Ammon's horn (tissue), 1 donor: Measurements from ENCODE around the gene ANKRD34A.
"Not testable (repeated sequence)": the region's sequence is repeated elsewhere in the genome, so short reads cannot be mapped to it uniquely, and the experiment has no call there.

Experiments used
- DNase-seq: peaks from one replicate; pipeline ENCODE4 v3.0.0-alpha.2; 2016; ENCODE audit warnings: low spot score

ANKRD34A gene

GRCh38 chr1:145944532-145944931, 19.8 kb downstream of the ANKRD34A start:
- no peak for DNase-seq

DNA sequence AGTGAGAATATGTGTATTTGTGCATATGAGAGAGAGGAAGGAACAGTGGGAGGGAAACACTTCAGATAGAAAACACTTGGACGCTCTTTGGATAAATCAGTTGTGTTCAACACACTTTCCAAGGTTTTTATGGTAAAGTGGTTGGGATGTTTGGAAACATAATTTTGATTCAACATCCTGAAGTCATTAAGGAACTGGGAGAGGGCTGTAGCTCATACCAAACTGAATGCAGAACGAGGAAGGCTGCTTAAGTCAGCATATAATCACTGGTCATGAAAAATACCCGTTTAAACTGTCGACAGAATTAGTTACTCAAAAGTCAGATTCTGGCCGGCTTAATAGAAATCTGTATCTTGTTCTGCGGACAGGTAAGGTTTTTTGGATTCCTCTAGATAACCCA, 21.5 kb downstream of the ANKRD34A start:
- DNase-seq: no peak

- no peak for DNase-seq
Observed at GRCh38 chr1:145942405-145942804, 22.0 kb downstream of the ANKRD34A start.

GRCh38 chr1:145937436-145937835, 26.9 kb downstream of the ANKRD34A start:
- no peak for DNase-seq

GRCh38 chr1:145936247-145936646, 28.1 kb downstream of the ANKRD34A start:
- no peak for DNase-seq

- no peak for DNase-seq
Observed at GRCh38 chr1:145935708-145936107, 28.7 kb downstream of the ANKRD34A start.

- not testable (repeated sequence) for DNase-seq
Observed at GRCh38 chr1:145932522-145933009, 31.8 kb downstream of the ANKRD34A start.

GRCh38 chr1:145927916-145928643, 36.3 kb downstream of the ANKRD34A start:
- no peak for DNase-seq

DNA sequence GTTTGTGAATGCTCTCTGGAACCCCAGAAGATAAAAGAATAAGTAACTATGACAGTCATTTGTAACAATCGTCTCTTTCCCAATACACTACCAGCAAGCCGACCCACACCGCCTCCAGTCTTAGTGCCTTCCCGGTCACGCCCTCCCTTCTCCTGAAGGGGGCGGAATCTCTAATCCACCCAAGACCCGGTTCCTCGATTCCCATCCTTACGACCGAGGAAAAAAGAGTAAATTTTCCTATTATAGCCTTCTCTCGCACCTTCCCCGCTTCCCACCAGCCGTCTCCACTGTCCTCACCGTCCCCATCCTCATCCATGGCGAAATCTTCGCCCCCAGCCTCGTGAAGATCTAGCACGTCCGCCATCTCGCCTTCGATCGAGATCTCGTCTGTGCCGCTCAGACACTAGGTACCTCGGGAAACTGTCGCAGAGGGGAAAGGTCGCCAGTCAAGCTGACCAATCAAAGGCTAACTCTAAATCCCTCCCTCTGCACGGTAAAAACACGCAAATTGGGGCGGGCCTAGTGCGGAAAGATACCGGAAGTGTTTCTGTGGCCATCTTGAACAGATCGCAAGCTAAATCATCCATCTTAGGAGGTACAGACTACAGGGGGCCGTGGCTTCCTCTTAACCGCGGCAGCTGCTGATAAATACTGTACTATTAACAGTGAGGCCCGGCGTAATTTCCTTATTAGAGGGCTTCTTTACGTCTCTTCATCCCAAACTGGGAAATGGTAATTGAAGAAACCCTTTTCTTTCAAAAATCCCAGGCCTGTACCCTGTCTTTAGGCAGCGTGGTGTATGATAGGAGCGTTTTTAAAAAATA, 37.1 kb downstream of the ANKRD34A start, which contains the start of gene RBM8A:
Gene RBM8A (minus strand): TSS at position 422 of the 824 bp plus-strand sequence. CDS start 58 bp downstream, at position 364.
- peak; percentile 99 for DNase-seq

GRCh38 chr1:145926686-145927062, 37.7 kb downstream of the ANKRD34A start:
- no peak for DNase-seq

GRCh38 chr1:145922266-145922665, 42.1 kb downstream of the ANKRD34A start:
- no peak for DNase-seq

DNA sequence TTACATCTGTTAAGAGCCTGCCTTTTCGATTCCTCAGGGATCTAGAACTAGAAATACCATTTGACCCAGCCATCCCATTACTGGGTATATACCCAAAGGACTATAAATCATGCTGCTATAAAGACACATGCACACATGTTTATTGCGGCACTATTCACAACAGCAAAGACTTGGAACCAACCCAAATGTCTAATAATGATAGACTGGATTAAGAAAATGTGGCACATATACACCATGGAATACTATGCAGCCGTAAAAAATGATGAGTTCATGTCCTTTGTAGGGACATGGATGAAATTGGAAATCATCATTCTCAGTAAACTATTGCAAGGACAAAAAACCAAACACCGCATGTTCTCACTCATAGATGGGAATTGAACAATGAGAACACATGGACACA, 44.1 kb downstream of the ANKRD34A start:
- DNase-seq: not testable (repeated sequence)

GRCh38 chr1:145918992-145919939, 45.1 kb downstream of the ANKRD34A start:
- DNase-seq: peak; percentile 40

DNA sequence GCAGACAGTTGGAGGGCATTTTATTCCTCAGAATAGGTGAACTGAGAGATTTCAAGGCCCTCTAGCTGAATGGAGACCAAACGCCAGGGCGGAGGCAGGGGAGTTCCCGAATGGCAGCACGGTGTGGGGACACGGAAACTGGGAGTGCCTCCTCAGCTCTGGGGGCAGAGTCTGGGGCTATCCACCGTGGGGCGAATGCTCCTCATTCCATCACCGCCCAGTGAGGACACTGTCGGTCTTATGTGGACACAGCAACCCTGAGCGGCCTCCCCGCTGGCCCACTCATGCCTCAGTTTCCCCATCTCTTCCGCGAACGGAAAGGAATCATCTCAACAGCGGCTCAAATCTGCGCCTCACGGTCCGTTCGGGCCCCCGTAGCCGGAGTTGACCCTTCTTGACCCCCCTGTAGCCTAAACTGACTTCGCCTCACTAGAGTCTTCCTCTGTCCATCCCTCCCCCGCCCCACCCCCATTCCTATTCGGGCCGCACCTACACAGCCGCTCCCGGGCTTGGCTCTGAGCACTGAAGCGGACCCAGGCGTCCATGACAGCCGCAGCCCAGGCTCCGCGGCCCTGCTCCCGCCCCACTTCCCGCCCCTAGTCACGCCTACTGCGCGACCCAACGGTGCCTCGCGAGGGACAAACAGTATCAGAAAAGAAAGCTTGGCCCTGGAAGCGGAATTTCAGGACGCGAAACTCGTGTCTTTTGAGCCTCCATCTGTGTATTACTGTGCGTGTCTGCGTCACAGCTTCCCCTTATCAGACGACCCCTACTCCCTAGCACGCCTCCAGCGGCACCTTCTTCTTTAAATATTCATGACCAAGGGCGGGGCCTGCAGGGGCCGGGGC, 46.0 kb downstream of the ANKRD34A start, which contains the start of gene PEX11B:
Gene PEX11B (minus strand): TSS at position 574 of the 848 bp plus-strand sequence. CDS start 29 bp downstream, at position 545.
- peak; percentile 93 for DNase-seq

- no peak for DNase-seq
Observed at GRCh38 chr1:145917595-145917994, 46.8 kb downstream of the ANKRD34A start.

DNA sequence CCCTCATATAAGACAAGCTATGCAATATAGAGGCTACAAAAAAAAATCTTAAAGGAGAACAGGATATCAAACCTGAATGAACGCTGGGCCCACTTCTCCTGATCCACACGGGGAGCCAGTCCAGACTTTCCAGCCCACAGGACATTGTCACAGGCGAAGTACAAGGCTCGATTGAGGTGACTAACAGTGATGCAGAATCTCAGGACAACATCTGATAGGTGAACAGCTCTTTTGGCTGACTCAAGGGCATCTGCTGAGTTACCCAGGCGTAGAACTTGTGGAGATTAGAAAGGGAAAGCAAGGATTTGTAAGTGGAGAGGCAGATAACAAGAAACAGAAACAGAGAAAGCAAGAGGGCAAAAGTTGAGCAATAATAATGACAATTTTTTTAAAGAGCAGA, 47.6 kb downstream of the ANKRD34A start:
- no peak for DNase-seq

DNA sequence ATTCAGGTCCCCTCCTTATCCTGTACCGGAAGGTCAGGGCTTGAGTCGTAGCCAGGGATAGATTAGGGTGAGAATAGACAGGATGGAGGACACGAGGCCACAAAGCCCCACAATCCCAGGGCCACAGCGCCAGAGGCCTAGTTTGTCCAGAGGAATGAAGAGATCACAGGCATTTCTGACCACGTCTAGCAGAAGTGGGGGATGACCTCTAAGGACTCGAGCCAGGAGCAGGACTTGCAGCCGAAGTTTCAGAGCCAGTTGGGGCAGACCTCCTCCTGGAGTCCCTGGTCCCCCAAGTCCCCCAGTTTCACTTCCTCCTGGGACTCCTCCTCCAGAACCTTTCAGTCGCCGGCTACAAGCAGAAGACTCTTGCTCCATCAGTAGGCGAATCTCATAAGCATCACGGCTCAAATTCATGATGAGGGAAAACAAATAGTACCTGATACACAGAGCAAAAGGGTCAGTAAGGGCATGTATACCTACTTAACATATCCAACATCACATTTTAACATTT, 52.2 kb downstream of the ANKRD34A start:
- no peak for DNase-seq
